Measurements from ENCODE around the gene PBX4.

The PBX4 gene

GRCh38 chr19:19513682-19514081 lies 104.8 kb downstream of the PBX4 start:
- no peak for DNase-seq (ENCODE audit: extremely low read depth, insufficient read length)
- Histone ChIP-seq H3K36me3 (ENCODE audit: control insufficient read depth, insufficient read depth, low read length) (no peaks in the 10 kb centered on the region), H3K4me3 (replicated peaks; ENCODE audit: low read depth, low read length) (no peak overlapping the region), H3K27me3 (replicated peaks; ENCODE audit: control insufficient read depth, insufficient read depth, low read length) (no peaks in the 10 kb centered on the region)
- no peak for TF ChIP-seq CTCF (IDR thresholded peaks at IDR 0.05; ENCODE audit: insufficient read depth, low read length, poor library complexity, severe bottlenecking)
